ENCODE data around the gene TMEM255A. TPM values are rescaled to one million over a fixed set of nuclear protein-coding genes. Genes with fewer than 3 reads are reported as not detected.

The TMEM255A gene
- total RNA-seq, 1 donor from 2014 or later, result 0.13 TPM

DNA sequence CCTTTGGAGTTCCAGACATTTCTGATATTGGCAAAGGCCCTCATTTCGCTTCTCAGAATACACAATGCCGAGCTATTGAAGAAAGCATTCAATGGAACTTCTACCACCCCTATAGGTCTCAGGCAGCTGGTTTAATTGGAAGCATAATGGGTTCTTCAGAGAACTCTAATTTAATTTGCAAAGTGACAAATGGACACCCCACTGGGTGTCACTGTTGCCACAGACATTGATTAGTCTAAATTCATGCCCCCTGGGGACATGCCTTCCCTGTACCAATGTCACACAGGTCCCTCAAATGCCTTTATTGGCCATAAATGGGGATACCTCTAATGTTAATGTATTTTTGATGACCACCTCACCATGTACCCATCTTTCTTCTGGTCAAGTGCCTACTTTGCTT, 22.9 kb upstream of the TMEM255A start:
- no peaks in the 10 kb centered on the region for H3K36me3 Mint-ChIP-seq (ENCODE audit: low read depth, unreplicated experiment)

DNA sequence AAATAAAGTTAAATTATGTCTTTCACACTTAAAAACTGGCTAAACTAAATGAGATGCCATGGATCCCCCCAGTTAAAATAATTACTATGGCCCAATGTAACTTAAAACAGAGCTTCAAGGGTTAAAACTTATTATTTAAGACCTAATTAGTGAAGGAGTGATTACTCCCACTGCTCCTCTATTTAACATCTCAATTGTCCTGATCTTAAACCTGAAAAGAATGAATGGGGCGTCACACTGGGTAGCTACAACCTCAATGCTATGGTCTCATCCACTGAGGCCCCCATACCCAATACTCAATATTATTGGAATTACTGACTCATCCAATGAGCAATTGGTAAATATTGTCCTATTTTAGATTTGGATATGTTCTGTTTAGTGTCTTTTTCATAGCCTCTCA, 21.1 kb upstream of the TMEM255A start:
- no peaks in the 10 kb centered on the region for H3K36me3 Mint-ChIP-seq (ENCODE audit: low read depth, unreplicated experiment)
- no peak overlapping the region for H3K27ac Mint-ChIP-seq (ENCODE audit: unreplicated experiment)
- H3K4me1 Mint-ChIP-seq (ENCODE audit: unreplicated experiment), result no peaks in the 10 kb centered on the region
- H3K4me3 Mint-ChIP-seq (ENCODE audit: unreplicated experiment), result no peak overlapping the region
- TF ChIP-seq, protein P1, sequence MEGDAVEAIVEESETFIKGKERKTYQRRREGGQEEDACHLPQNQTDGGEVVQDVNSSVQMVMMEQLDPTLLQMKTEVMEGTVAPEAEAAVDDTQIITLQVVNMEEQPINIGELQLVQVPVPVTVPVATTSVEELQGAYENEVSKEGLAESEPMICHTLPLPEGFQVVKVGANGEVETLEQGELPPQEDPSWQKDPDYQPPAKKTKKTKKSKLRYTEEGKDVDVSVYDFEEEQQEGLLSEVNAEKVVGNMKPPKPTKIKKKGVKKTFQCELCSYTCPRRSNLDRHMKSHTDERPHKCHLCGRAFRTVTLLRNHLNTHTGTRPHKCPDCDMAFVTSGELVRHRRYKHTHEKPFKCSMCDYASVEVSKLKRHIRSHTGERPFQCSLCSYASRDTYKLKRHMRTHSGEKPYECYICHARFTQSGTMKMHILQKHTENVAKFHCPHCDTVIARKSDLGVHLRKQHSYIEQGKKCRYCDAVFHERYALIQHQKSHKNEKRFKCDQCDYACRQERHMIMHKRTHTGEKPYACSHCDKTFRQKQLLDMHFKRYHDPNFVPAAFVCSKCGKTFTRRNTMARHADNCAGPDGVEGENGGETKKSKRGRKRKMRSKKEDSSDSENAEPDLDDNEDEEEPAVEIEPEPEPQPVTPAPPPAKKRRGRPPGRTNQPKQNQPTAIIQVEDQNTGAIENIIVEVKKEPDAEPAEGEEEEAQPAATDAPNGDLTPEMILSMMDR (IDR thresholded peaks at IDR 0.05; ENCODE audit: unreplicated experiment), result no peak
- DNase-seq (ENCODE audit: low spot score), result no peak
- no peaks in the 10 kb centered on the region for H3K27me3 Mint-ChIP-seq (ENCODE audit: unreplicated experiment)
- no peaks in the 10 kb centered on the region for H3K9me3 Mint-ChIP-seq (ENCODE audit: unreplicated experiment)

More for the DNA sequence above, 22.9 kb upstream of the TMEM255A start:
- H3K27ac Mint-ChIP-seq (ENCODE audit: unreplicated experiment), result no peak overlapping the region
- no peaks in the 10 kb centered on the region for H3K27me3 Mint-ChIP-seq (ENCODE audit: unreplicated experiment)
- no peaks in the 10 kb centered on the region for H3K9me3 Mint-ChIP-seq (ENCODE audit: unreplicated experiment)
- TF ChIP-seq, protein P1 (IDR thresholded peaks at IDR 0.05; ENCODE audit: unreplicated experiment), result no peak
- H3K4me1 Mint-ChIP-seq (ENCODE audit: unreplicated experiment), result no peaks in the 10 kb centered on the region
- no peak overlapping the region for H3K4me3 Mint-ChIP-seq (ENCODE audit: unreplicated experiment)
- DNase-seq (ENCODE audit: low spot score), result no peak

DNA sequence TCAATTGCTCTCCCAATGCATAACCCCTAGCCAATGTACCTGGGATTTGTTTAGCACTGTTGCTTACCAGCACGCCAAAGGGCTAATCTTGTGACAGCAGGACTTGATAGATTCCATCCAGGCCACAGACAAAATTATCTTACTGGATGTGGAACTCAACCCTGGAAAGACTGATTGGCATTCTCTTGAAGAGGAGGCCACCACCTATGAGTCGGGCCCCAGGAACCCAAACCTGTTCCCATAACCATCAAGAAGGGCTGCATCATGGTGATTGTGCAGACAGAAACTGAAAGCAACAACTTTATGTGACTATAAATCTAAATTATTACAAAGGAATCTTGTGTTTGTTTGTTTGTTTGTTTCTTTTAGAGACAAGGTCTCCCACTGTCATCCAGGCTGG, 19.9 kb upstream of the TMEM255A start:
- no peaks in the 10 kb centered on the region for H3K4me1 Mint-ChIP-seq (ENCODE audit: unreplicated experiment)
- TF ChIP-seq, protein P1 (IDR thresholded peaks at IDR 0.05; ENCODE audit: unreplicated experiment), result no peak
- no peak for DNase-seq (ENCODE audit: low spot score)
- H3K9me3 Mint-ChIP-seq (ENCODE audit: unreplicated experiment), result no peaks in the 10 kb centered on the region
- no peak overlapping the region for H3K4me3 Mint-ChIP-seq (ENCODE audit: unreplicated experiment)
- no peaks in the 10 kb centered on the region for H3K36me3 Mint-ChIP-seq (ENCODE audit: low read depth, unreplicated experiment)
- no peak overlapping the region for H3K27ac Mint-ChIP-seq (ENCODE audit: unreplicated experiment)
- no peaks in the 10 kb centered on the region for H3K27me3 Mint-ChIP-seq (ENCODE audit: unreplicated experiment)

DNA sequence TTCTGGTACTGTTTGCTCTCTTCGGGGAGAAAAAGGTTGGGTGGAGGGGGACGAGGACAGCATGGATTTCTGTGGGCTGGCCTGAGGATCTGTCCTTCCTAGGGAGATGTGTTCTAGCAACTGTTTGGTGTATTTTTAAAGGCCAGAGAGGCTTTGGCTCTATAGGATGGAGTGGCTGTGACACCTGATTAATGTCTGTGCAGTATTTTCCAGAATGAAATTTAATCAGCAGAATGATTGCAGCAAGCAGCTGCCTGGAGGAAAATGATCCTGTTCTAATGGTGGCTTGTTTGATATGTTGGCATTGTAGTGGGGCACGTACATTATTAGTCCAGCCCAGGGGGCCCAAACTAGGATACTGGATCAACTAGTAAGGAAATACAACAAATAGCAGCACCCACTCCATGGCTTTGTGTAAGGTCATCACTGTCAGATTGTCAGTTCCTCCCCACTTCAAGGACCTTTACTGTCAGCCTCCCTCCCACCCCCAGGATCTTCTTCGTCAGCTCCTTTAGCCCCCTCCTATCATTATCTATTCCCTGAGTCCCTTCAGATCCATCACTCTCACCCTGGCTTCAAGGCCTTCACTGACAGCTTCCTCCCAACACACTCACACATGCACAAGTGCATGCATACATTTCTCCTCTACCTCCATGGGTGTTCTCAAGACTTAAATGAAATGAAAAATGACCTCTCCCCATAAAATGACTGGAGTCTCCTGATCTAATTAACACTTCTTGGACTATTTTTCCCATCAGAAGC, 10.4 kb upstream of the TMEM255A start:
- no peak overlapping the region for H3K27ac Mint-ChIP-seq (ENCODE audit: unreplicated experiment)
- H3K4me1 Mint-ChIP-seq (ENCODE audit: unreplicated experiment), result no peaks in the 10 kb centered on the region
- H3K4me3 Mint-ChIP-seq (ENCODE audit: unreplicated experiment), result no peak overlapping the region
- no peaks in the 10 kb centered on the region for H3K9me3 Mint-ChIP-seq (ENCODE audit: unreplicated experiment)
- TF ChIP-seq, protein P1 (IDR thresholded peaks at IDR 0.05; ENCODE audit: unreplicated experiment), result no peak
- no peaks in the 10 kb centered on the region for H3K27me3 Mint-ChIP-seq (ENCODE audit: unreplicated experiment)
- H3K36me3 Mint-ChIP-seq (ENCODE audit: low read depth, unreplicated experiment), result no peaks in the 10 kb centered on the region
- no peak for DNase-seq (ENCODE audit: low spot score)

DNA sequence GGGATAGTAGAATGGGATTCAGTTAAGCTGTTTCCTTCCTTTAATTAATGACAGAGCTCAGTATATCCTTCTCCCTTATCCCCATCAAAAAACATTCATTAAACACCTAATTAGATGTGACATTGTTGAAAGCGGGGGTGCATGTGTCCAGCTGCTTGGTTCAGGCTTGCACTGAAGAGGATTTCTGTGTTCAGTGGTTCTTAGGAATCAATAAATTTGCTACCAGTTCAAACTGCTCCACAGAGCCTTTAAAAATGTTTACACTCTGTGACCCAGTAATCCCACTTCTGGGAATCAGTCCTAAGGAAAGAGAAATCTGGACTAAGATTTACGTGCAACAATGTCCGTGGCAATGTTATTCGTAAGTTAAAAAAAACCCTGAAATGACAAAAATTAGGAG, 7.2 kb upstream of the TMEM255A start:
- Mint-ChIP-seq H3K36me3 (ENCODE audit: low read depth, unreplicated experiment) (no peaks in the 10 kb centered on the region), H3K4me3 (ENCODE audit: unreplicated experiment) (no peak overlapping the region), H3K27me3 (ENCODE audit: unreplicated experiment) (no peaks in the 10 kb centered on the region), H3K9me3 (ENCODE audit: unreplicated experiment) (no peaks in the 10 kb centered on the region), H3K27ac (ENCODE audit: unreplicated experiment) (no peak overlapping the region), H3K4me1 (ENCODE audit: unreplicated experiment) (no peaks in the 10 kb centered on the region)
- no peak for DNase-seq (ENCODE audit: low spot score)
- TF ChIP-seq, protein P1 (IDR thresholded peaks at IDR 0.05; ENCODE audit: unreplicated experiment), result no peak
